HG03139 (cell line): Measurements from ENCODE around the gene GRK1.

Experiments
- ATAC-seq: cut with Tn5 transposase; IDR thresholded peaks from one replicate; pipeline ENCODE4 v1.9.1; 2021; ENCODE audit not compliant: unreplicated experiment

Gene GRK1

DNA sequence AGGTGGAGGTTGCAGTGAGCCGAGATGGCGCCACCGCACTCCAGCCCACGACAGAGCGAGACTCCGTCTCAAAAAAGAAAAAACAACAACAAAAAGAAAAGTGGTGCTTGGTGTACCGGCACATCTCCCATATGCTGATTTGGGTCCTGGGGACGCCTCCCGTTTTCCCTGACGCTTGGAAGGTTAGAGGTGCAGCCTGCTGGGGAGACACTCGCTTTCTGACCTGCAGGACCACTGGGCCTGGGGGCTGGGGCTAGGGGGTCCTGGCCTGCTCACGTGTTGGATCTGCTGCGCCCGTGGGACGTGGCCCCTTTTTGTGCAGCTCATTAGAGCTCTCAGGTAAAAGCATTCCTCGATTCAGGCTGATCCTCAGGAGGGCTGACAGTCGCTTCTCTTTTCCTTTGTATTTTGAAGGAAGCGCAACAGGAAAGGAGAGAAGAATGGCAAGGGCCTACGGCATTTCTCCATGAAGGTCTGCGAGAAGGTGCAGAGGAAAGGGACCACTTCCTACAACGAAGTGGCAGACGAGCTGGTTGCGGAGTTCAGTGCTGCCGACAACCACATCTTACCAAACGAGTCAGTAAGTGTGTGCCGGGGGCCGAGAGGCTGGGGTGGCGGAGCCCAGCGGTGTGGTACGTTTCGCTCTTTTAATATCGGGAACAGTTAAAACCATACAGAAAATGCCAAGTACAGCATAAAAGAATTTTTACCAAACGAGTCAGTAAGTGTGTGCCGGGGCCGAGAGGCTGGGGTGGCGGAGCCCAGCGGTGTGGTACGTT, 34.1 kb upstream of the GRK1 start:
- ATAC-seq: no peak

DNA sequence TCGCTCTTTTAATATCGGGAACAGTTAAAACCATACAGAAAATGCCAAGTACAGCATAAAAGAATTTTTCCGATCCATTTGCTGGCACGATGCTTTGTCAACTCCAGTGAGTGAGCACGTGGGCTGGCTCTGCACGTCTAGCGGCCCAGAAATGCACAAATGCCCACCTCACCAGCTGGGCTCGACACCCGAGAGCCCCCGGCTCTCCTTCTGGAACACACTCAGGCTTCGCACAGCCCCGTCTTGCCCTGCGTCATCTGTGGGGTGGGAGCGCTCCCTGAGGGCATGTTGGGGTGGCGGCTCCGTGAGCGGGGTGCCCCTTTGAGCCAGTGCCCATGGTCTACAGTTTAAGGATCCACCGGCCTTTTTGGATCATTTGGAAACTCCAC, 33.5 kb upstream of the GRK1 start:
- no peak for ATAC-seq

DNA sequence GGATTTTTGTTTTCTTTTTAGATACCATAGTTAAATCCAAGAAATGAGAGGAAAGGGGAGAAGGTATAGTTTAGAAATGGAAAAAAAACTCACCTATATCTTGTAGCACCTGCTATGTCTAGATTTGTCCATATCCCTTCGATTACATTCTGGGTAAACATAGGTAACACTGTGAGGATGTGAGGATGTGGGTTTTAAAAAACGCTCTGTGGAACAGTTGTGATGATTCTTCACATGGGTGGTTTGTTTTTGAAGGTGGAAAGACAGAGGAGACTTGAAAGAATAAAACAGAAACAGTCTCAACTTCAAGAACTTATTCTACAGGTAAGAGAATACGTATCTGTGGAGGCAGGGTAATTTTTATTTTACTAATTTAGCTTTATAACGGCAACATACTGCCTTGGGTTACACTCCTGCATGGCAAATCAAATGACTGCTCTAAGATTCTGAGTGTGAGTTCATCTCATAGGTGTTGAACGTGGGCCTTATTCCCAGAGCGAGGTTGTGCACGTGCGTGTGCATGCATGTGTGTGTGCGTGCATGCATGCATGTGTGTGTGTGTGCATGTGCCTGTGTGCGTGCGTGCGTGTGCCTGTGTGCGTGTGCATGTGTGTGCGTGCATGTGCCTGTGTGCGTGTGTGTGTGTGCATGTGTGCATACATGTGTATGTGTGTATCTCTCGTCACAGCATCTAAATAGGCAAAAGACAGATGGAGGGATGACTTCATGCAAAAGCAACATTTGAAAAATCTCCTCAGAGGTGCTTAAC, 32.6 kb upstream of the GRK1 start:
- no peak for ATAC-seq

DNA sequence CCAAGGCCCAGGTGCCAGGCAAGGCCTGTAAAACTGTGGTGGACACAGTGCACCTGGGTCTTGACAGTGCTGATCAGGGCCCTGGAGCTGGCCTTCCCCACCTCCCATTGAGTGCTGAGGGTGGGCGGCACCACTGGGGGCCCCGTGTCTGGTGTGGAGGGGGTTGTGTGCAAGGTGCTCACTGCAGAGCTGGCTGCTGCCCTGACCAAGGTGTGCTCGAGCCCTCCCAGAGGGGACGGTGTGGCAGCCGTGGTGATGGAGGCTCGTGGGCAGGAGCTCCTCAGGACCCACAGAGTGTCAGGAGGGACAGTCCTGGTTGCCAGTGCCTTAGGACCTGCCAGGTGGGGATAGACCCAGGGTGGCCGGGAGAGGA, 32.0 kb upstream of the GRK1 start:
- no peak for ATAC-seq

DNA sequence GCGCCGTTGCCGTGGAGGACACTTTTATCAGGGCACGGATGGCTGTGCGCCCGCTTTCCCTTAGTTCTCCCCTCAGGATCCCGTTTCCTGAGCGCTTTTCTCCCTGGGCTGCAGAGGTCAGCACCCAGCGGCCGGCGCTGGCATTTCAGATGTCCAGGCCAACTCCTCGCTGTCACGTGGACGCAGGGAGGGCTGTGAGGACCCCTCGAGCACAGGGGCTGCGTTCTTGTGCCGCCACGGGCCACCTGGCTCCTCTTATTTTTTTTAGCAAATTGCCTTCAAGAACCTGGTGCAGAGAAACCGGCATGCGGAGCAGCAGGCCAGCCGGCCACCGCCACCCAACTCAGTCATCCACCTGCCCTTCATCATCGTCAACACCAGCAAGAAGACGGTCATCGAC, 31.3 kb upstream of the GRK1 start:
- no peak for ATAC-seq

DNA sequence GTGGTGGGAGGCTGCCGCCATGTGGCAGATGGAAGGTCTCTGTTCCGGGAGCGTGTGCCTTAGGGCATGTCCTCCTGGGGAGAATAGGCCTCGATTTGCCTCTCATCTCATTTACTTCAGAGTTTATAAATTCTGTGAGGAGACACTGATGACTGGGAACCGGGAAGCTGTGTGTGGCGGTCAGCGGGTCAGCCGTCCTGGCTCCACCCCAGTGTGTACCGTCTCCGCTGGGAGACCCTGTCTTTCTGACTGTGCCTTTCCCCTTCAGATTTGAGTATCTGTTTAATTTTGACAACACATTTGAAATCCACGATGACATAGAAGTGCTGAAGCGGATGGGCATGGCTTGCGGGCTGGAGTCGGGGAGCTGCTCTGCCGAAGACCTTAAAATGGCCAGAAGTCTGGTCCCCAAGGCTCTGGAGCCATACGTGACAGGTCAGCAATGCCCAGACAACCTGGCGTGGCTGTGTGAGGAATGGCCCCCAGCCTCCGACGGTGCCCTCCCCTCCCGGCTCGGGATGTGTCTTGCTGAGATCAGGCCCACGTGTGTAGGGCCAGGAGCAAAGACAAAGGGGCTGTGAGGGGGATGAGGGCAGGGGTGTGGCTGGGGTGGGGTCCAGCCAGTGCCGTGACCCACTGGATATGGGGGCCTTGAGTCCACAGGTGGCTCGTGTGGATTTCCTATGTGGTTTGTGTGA, 30.6 kb upstream of the GRK1 start:
- no peak for ATAC-seq

DNA sequence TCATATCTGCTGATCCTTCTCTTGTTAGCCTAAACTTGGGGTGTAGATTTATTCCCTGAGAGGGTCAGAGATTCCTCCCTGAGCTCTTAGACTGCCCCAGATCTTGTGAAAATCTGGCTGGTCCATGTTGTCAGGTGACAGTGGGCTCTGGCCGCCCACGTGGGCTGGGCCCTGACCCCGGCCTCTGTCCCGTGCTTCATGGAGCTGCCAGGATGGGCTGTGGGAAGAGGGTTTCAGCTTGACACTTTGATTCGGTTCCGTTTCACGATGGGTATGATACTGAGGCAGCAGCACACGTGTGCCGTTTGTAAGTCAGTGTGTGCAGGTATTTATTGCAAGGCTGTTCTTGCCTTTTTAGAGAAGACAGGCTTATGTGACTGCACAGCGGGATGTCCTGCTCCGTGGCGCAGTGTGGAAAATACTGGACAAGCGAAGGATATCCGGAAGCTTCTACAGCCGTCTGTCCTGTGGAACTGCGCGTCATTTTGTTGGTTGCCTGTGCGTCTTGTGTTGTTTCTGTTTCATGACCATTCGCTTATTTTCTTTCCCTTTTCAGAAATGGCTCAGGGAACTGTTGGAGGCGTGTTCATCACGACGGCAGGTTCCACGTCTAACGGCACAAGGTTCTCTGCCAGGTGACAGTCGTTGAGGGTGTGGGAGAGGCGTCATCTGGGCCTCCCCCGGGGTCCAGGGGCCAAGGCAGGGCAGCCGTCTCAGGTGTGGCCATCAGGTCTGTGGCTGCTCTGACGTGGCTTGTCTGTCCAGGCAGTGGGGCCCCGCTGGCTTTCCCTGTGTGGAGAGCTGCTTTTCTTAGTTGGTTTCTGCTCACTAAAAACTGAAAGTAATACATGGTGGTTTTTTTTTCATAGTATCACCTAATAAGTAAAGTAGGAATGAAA, 29.5 kb upstream of the GRK1 start:
- ATAC-seq: no peak

DNA sequence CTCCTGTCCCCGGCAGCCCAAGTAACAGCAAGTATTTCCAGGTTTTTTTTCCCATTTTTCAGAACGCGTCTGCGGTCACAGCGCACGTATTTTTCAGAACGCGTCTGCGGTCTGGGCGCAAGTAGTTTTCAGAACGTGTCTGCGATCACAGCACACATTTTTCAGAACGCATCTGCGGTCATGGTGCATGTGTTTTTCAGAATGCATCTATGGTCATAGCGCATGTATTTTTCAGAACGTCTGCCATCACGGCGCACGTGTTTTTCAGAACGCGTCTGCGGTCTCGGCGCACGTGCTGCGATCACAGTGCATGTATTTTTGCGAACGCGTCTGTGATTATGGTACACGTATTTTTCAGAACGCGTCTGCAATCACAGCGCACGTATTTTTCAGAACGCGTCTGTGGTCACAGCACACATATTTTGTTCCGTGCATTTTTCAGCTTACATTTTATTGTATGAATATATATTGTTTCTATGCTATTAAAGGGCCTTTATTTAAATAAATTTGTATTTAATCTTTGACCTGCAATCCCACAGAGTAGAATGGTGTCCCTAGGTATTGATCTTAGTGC, 28.8 kb upstream of the GRK1 start:
- no peak for ATAC-seq

DNA sequence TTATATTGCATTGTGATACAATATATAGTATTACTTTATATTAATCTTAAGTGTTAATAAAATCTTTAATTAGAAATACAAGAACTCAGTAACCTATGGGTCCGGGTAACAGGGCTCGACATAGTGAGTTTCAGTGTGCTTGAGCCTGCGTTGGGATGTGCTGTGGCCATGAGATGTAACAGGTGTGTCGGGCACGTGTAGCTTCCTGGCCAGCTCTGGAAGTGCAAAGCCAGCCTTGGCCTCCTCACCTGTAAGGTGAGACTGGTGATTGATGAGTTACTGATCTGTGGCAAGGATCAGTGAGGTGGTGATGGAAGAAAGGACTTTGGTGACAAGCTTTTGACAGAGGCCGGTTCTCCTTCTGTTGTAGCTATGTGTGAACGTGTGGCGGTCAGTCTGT, 28.2 kb upstream of the GRK1 start:
- ATAC-seq: no peak

DNA sequence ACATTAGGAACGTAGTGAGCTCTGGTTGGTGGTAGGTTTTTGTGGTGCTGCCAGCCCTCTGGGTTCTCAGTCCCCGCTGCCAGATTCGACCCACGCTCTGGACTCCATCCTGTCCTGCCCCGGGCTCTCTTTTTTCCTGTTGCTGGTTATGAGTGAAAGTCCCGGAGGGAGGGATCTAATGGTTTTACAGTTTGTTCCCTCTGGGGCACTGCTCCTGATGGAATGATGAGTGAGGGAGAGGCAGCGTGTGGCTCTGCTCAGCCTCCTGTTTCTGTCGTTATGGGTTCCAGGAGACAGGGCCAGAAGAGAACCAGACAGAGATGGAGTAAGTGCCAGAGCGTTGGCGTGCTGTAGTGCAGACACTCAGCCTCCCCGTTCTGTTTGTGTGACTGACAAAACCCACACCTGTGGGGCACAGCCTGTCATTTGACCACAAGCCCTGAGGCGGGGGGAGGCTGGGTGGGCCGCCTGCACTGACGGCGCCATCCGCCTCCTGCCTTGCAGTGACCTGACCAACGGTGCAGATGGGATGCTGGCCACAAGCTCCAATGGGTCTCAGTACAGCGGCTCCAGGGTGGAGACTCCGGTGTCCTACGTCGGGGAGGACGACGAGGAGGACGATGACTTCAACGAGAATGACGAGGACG, 27.3 kb upstream of the GRK1 start:
- no peak for ATAC-seq

DNA sequence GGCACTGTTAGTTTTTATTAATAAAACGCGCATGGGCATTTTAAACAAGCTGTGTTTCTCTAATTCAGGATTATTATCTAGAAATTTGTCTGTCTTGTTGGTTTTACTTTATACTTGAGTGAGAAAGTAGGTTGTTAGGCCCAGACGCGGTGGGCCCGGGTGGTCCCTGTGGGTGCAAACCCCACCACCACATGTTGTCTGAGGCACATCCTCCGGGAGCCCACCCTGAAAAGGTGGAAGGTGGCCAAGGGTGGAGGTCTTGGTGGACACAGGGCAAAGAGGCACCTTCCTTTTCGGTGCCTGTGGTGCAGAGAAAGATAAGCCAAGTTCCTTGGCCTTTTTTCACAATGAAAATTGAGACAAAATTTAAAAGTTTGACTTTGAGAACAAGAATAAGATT, 25.6 kb upstream of the GRK1 start:
- ATAC-seq: no peak

DNA sequence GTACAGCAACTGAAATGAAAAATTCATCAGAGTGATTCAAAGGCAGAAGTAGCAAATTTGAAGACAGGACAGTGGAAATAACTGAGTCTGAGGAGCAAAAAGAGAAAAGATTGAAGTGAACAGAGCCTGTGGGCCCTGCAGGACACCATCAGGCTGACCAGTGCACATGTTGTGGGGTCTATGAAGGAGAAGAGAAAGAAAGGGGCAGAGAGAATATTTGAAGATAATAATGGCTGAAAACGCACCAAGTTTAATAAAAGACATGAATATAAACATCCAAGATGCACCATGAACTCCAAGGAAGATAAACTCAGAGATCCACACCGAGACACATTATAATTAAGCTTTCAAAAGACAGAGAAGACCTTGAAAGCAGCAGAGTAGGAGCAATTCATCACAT, 24.5 kb upstream of the GRK1 start:
- ATAC-seq: no peak

DNA sequence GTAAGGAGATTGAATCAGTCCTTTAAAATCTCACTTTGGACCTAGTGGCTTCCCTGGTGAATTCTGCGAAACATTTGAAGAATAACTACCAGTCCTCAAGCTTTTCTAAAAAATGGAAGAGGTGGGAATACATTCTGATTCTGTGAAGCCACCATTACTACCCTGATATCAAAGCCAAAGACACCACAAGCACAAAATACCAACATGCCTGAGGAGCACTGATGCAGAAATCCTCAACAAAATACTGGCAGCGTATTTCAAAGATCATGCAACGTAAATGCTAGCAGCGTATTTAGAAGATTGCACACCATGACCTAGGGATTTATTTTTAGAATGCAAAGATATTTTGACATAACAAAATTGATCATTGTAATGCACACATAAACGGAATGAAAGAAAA, 23.4 kb upstream of the GRK1 start:
- ATAC-seq: no peak

DNA sequence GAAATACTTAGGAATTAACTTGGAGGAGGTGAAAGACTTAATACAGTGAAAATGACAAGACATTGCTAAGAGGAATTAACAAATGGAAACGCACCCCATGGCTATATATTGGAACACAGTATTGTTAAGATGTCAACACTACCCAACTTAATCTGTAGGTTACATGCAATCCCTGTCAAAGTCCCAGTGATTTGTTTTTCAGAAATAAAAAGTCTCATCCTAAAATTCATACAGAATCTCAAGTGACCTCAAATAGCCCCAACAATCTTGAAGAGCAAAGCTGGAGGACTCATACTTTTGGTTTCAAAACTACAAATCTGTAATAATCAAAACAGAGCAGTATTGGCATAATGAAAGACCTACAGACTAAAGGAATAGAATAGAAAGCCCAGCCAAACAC, 22.2 kb upstream of the GRK1 start:
- ATAC-seq: no peak

DNA sequence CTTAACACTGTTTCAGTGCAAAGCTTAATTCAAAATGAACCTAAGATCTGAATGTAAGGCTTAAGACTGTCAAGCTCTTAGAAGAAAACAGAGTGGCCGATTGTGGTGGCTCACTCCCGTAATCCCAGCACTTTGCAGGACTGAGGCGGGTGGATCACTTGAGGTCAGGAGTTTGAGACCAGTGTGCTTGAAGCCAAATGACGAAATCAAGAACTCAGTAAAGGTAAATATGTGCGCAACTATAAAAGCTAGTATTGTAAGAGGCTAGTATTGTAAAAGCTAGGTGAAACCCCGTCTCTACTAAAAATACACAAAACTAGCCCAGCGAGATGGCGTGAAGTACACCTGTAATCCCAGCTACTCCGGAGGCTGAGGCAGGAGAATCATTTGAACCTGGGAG, 21.7 kb upstream of the GRK1 start:
- no peak for ATAC-seq

DNA sequence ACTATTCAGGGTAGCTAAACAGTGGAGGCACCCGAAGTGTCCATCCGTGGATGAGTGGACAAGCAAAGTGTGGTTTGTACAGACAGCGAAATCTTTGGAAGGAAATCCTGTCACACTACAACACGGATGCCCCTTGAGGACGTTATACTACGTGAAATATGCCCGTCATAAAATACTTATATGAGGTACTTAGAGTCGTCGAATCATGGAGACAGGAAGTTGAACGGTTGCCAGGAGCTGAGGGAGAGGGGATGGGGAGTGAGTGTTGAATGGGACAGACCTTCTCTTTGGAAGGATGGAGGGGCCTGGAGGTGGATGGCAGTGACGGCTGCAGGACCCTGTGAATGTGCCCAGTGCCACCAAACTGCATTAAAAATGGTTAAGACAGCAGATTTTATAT, 20.6 kb upstream of the GRK1 start:
- no peak for ATAC-seq

DNA sequence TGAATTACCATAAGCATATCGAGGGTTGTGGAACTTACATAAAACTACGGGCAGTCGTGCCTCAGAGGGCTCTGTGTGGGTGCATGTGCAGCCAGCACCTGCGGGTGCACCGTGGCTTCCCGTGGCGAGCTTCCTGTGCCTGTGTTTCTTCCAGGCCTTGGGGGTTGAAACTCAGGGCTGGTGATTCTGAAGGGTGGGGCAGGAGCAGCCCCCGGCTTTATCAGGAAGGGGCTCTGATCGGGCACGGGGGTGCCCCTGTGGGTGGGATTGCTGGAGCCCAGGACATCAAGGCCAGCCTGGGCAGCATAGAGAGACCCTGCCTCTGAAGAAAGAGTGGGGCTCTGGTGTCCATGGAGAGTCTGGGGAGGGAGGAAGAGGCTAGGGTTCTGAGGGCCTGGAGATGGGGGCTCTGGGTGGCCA, 20.1 kb upstream of the GRK1 start:
- ATAC-seq: no peak

DNA sequence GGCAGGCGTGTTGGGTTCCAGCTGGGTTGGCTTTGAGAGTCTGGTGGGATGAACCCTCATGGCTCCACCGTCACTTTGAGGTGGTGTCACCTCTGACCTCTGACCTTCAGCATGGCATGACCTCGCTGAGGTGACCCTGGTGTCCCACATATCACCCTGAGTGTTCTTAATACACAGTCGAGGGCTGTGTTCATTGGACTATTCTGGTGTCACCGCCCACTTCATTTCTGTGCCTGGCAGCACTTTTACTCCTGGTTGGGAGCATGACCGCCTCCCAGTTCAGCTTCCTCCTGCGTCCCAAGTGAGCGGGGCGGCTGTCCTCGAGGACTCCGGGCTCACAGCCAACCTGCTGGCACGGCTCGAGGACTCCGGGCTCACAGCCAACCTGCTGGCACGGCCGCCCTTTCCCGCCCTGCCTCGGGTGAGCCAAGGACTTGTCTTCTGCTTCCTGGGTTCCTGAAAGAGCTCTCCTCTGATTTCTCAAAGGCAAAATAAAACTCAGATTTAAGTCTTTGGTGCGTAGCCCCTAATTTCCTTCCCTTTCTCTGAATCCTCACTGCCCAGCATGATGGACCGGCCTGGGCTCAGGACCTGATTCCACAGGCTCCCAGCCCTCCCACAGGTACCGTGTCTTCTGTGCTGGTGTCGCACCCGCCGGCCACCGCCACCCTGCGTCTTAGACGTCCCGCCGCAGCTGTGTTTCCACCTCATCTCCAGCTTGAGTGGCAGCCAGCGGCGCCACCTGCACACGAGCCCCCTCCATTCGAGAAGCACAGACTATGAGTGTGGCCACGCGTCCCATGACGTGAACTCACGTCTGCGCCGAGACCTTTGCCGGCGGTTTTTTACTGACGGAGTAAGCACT, 19.4 kb upstream of the GRK1 start:
- no peak for ATAC-seq

DNA sequence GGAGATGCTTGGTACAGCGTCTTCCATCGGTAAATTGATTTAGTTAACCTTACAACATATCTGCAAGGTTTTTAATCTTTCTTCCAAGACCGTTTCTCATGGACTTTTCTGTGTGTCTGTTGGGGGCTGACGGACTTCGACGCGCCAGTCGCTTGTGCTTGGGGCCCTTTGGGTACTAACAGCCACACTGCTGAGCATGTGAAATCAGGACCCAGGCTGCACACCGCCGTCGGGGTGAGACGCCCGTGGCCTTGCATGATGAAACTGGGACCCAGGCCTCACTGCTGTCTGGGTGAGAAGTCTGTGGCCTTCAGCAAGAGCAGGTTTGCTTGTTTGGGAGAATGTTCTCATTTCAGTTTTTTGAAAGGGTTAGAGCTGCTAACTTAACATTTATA, 18.8 kb upstream of the GRK1 start:
- ATAC-seq: no peak
